AG09319 (cell line): ENCODE results near the gene CDH4.

Experiments used
- DNase-seq: peaks from one replicate; pipeline ENCODE4 v3.0.0-alpha.2; 2010; ENCODE audit warnings: low read depth; ENCODE audit errors: extremely low read depth
- TF ChIP-seq, protein P1 (sequence below): IDR thresholded peaks from 2 replicates; pipeline ENCODE4 v1.5.1; 2011; ENCODE audit warnings: low read depth, mild to moderate bottlenecking, inconsistent platforms, low read length, moderate library complexity

Gene CDH4

DNA sequence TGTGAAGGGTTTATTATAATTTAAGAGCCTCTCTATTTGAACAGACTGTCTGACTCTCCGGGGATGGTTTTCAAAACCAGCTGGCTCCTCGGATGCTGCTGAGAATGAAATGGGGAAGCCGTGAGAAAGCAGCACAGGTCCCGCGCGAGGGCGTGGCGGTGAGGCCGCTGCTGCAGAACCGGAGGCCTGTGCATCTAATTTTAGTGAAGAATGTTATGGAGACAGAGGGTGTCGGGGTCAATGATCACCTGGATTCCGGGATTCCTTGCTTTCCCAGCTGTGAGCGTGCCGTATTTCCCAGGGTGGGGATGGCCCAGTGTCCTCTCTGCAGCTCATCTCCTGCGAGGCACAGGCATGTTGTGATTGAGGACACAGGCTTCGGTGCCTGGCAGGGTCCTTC lies 348.0 kb downstream of the CDH4 start:
- TF ChIP-seq, protein P1, sequence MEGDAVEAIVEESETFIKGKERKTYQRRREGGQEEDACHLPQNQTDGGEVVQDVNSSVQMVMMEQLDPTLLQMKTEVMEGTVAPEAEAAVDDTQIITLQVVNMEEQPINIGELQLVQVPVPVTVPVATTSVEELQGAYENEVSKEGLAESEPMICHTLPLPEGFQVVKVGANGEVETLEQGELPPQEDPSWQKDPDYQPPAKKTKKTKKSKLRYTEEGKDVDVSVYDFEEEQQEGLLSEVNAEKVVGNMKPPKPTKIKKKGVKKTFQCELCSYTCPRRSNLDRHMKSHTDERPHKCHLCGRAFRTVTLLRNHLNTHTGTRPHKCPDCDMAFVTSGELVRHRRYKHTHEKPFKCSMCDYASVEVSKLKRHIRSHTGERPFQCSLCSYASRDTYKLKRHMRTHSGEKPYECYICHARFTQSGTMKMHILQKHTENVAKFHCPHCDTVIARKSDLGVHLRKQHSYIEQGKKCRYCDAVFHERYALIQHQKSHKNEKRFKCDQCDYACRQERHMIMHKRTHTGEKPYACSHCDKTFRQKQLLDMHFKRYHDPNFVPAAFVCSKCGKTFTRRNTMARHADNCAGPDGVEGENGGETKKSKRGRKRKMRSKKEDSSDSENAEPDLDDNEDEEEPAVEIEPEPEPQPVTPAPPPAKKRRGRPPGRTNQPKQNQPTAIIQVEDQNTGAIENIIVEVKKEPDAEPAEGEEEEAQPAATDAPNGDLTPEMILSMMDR: no peak
- no peak for DNase-seq

DNA sequence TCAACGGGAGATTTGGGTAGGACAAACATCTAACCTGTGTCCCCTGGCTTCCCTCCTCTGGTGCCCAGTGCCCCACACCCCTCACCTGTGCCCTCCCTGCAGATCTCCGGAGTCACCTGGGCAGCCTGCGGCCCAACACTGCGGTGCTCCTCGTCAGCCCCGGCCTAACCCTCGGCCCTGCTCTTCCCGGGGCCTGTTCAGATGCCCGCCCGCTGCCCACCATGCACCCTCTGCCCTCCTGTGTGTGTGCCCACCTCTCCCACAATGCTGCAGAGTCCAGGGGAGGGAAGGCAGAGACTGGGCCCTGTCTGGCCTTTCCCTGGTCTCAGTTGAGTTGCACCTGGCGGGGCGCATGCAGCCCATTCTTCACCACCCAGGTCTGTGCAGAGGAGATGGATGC lies 349.3 kb downstream of the CDH4 start:
- TF ChIP-seq, protein P1: no peak
- no peak for DNase-seq

DNA sequence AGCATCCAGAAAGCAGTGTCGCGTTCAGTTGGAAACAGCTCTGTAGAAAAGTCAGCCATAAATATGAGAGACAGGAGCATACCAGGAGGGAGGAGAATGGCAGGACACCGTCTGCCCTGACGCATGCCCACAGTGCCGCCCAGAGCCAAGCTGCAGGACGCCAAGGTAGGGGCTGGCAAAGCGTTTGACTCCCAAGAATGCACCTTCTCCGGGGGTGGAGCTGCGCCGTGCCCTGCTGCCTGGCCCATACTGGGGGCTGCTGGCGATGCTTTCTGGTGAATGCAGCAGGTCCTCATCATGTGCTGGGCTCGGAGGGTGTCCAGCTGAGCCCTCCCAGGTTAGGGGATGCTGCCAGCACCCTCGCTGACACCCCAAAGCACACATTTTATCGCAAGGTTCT lies 349.8 kb downstream of the CDH4 start:
- TF ChIP-seq, protein P1: no peak
- no peak for DNase-seq

DNA sequence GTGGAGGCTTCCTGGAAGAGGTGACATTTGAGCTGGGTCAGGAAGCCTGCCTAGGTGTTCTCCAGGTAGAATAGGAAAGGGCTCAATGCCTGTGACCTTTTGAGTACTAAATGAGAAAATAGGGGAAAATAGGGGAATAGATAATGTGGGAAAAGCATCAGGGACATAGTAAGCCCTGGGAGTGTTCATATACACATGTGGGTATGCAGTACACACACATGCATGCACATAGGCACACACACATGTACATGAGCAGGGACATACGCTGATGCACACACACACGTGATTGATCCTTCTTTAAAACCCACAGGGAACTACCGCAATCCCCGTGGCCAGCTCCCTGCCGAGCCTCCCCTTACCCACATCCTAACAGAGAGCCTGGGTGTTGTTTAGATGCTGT lies 351.7 kb downstream of the CDH4 start:
- TF ChIP-seq, protein P1: no peak
- DNase-seq: no peak

DNA sequence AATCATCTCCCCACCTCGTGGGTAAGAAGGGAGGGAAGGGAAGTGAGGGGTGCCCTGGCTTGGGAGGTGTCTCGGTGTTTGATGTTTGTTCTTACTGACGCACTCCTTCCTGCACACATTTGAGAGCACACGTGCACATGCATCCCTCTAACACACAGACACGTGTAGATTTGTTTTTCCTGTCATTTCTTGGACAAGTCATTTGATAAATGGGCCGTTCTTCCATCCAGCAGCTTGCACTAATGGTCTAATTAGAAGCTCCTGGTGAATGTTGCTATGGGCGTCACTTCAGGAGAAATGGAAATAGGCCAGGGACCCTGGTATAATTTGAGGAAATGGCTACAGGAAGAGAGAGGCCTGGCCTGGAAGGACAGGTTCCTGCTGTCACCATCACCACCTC lies 352.5 kb downstream of the CDH4 start:
- no peak for DNase-seq
- TF ChIP-seq, protein P1: no peak

DNA sequence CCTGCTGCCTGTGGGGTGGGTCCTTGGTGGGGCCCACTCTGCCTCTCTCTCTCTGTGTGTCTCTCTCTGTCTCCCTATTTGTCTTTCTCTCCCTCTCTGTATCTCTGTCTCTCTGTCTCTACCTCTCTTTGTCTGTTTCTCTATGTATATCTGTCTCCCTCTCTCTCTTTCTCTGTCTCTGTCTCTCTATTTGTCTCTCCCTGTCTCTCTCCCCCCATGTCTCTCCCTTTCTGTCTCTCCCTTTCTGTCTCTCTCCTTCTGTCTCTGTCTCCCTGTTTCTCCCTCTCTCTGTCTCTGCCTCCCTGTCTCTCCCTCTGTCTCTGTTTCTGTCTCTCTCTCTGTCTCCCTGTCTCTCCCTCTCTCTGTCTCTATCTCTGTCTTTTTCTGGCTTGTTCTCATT lies 353.2 kb downstream of the CDH4 start:
- no peak for DNase-seq
- TF ChIP-seq, protein P1: no peak

DNA sequence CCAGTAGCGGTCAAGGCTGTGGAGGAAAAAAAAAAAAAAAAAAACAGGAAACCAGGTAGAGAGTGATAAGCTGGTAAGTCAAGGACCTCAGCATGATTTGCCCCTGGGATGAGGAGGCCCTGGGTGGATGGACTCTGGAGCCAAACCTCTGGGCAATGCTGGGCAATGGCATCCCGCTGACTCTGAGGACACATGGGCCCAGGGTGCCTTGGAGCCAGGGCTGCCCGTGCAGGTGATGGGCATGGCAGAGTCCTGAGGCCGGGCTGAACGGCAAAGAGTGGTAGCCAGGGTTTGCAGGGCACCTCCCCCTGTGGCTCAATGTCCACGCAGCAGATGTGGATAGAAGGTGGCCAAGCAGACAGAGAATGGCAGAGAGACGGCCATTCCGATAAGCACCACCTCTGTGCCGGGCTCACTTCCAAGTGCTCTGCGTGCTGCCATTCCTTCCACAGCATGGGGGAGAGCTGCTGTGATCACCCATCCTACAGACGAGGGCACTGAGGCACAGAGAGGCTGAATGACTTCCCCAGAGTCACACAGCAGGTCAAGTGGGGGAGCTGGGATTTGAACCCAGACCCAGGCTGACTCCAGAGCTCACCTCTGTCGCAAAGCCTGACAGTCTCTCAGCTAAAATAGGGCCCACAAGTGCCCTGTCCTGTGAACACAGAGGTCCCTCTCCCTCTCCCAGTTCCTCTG lies 353.9 kb downstream of the CDH4 start:
- TF ChIP-seq, protein P1: no peak
- DNase-seq: no peak
